A549 (cell line): ENCODE results near the gene NAA38.

Experiments
- CTCF ChIP-seq: fragments of >200 bp; sonication (Bioruptor Twin); formaldehyde crosslinking; IDR thresholded peaks from 3 replicates; pipeline ENCODE4 v1.5.1; 2016
- ELK1 ChIP-seq: fragments of 150-350 bp; IDR thresholded peaks from 2 replicates; pipeline ENCODE4 v1.6.1; 2014; ENCODE audit warnings: low read depth, mild to moderate bottlenecking, low read length
- MYC ChIP-seq: IDR thresholded peaks from 2 replicates; pipeline ENCODE4 v1.6.1; 2012; ENCODE audit warnings: mild to moderate bottlenecking, inconsistent platforms, low read length, improper control_type of control experiment, borderline replicate concordance

- no peak for TF ChIP-seq CTCF
- no peak for TF ChIP-seq MYC
- no peak for TF ChIP-seq ELK1
These were observed 48.1 kb downstream of the NAA38 start for GRCh38 chr17:7809086-7809790.
